Vagina (tissue), 2 donors: ENCODE measurements around the gene LRRC8E. TPM values are rescaled to one million over a fixed set of nuclear protein-coding genes. Genes with fewer than 3 reads are reported as not detected.

Experiments used
- DNase-seq, 2 donors: peaks; one replicate each; pipeline ENCODE4 v3.0.0-alpha.2; 2017; ENCODE audit errors: extremely low spot score in 2 of 2
- H3K27ac ChIP-seq: fragments of 200-600 bp; sonication (generic); one replicate; pipeline ENCODE4 v1.5.1; 2019
- H3K27me3 ChIP-seq: fragments of 200-600 bp; sonication (generic); one replicate; pipeline ENCODE4 v1.5.1; 2019
- H3K36me3 ChIP-seq, 2 donors: fragments of 200-600 bp; sonication (generic); one replicate each; pipeline ENCODE4 v1.5.1; 2017 to 2019
- H3K4me1 ChIP-seq: fragments of 200-600 bp; sonication (generic); one replicate; pipeline ENCODE4 v1.5.1; 2019
- H3K4me3 ChIP-seq, 2 donors: fragments of 200-600 bp; sonication (generic); 1 replicate in 1 of 2; 2 replicates in 1 of 2; pipeline ENCODE4 v1.5.1; 2016 to 2019
- H3K9me3 ChIP-seq: fragments of 200-600 bp; sonication (generic); one replicate; pipeline ENCODE4 v1.5.1; 2019
- POLR2A ChIP-seq, 2 donors: fragments of 450-650 bp; IDR thresholded peaks; one replicate each; pipeline ENCODE4 v1.6.1; 2017; ENCODE audit warnings: antibody characterized with exemption in 2 of 2, mild to moderate bottlenecking in 2 of 2, moderate library complexity in 2 of 2
- POLR2AphosphoS5 ChIP-seq, 2 donors: sonication (generic); formaldehyde crosslinking; IDR thresholded peaks; one replicate each; pipeline ENCODE4 v1.9.0; 2017; ENCODE audit warnings: antibody characterized with exemption in 2 of 2, mild to moderate bottlenecking in 2 of 2, low read depth in 1 of 2; ENCODE audit not compliant: insufficient read depth in 1 of 2
- intact Hi-C: fragments of 100-400 bp; cut with DNase I; formaldehyde crosslinking; loops from one replicate; pipeline ENCODE4 v1.15.1; 2023
- total RNA-seq: library from RNA; depleted of rRNA; stranded (reverse); fragments of >200 nt; gene quantifications from one replicate; pipeline ENCODE4 v1.2.3, GENCODE V29; 2016
- TF ChIP-seq, protein P1 (sequence below), 3 experiments: fragments of 450-650 bp in 2 of 3; fragments of 200-600 bp in 1 of 3; sonication (generic) in 1 of 3; IDR thresholded peaks; one replicate each; pipeline ENCODE4 v1.5.1; 2017 to 2019; ENCODE audit warnings: antibody characterized with exemption in 3 of 3, mild to moderate bottlenecking in 2 of 3, moderate library complexity in 2 of 3

The LRRC8E gene
- total RNA-seq, 1 donor from 2014 or later, result 6.6 TPM

DNA sequence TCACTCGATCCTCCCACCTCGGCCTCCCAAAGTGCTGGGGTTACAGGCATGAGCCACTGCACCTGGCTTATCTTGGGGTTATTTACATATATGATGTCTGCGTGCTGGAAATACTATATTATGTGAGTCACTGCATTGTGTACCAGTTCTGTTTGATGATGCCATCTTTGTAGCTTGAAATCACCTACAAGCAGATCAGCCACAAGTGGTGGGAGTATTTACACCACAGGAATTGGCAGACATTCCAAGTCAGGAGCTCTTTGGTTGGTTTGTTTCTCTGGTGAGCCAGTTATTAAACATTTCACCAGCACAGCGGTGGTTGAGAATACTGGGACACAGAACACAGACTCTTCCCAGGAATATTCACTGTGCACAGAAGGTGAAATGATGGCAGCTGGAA lies 59.6 kb downstream of the LRRC8E start:
- DNase-seq, result no peak
- Histone ChIP-seq H3K4me1 (peaks cover 3% of the 10 kb centered on the region), H3K27me3 (no peaks in the 10 kb centered on the region), H3K27ac (no peak overlapping the region), H3K9me3 (no peaks in the 10 kb centered on the region), H3K36me3 (no peaks in the 10 kb centered on the region), H3K4me3 (no peak overlapping the region)
- TF ChIP-seq POLR2AphosphoS5 (IDR thresholded peaks at IDR 0.05; ENCODE audit: insufficient read depth in 1 of 2, low read depth in 1 of 2) (no peak), POLR2A (IDR thresholded peaks at IDR 0.05) (no peak)
- TF ChIP-seq, protein P1, sequence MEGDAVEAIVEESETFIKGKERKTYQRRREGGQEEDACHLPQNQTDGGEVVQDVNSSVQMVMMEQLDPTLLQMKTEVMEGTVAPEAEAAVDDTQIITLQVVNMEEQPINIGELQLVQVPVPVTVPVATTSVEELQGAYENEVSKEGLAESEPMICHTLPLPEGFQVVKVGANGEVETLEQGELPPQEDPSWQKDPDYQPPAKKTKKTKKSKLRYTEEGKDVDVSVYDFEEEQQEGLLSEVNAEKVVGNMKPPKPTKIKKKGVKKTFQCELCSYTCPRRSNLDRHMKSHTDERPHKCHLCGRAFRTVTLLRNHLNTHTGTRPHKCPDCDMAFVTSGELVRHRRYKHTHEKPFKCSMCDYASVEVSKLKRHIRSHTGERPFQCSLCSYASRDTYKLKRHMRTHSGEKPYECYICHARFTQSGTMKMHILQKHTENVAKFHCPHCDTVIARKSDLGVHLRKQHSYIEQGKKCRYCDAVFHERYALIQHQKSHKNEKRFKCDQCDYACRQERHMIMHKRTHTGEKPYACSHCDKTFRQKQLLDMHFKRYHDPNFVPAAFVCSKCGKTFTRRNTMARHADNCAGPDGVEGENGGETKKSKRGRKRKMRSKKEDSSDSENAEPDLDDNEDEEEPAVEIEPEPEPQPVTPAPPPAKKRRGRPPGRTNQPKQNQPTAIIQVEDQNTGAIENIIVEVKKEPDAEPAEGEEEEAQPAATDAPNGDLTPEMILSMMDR (IDR thresholded peaks at IDR 0.05), result no peak
- intact Hi-C loops, result loop anchor here (10.0 kb wide), 2 partner anchors 57 to 307 kb away; partner anchors contain the start of gene ELAVL1

Other genes with a start within 250 kb of the LRRC8E start
- not detected for gene RETN, start 219.5 kb upstream of the LRRC8E start, total RNA-seq
- not detected for gene MCEMP1, start 211.4 kb upstream of the LRRC8E start, total RNA-seq
- gene TRAPPC5, start 207.7 kb upstream of the LRRC8E start, total RNA-seq, result 87.2 TPM
- not detected for gene FCER2, start 186.4 kb upstream of the LRRC8E start, total RNA-seq
- 0.98 TPM for gene CLEC4G, start 156.4 kb upstream of the LRRC8E start, total RNA-seq
- 8.8 TPM for gene CD209, start 141.0 kb upstream of the LRRC8E start, total RNA-seq
- not detected for gene CLEC4M, start 125.3 kb upstream of the LRRC8E start, total RNA-seq
- 17.2 TPM for gene EVI5L, start 58.3 kb upstream of the LRRC8E start, total RNA-seq
- not detected for gene PRR36, start 14.1 kb upstream of the LRRC8E start, total RNA-seq
- gene MAP2K7, start 15.4 kb downstream of the LRRC8E start, total RNA-seq, result 26.8 TPM
- gene TGFBR3L, start 26.3 kb downstream of the LRRC8E start, total RNA-seq, result 1.5 TPM
- gene SNAPC2, start 31.8 kb downstream of the LRRC8E start, total RNA-seq, result 17.4 TPM
- 14.2 TPM for gene CTXN1, start 37.6 kb downstream of the LRRC8E start, total RNA-seq
- gene TIMM44, start 55.2 kb downstream of the LRRC8E start, total RNA-seq, result 76.1 TPM
- 40.5 TPM for gene ELAVL1, start 117.1 kb downstream of the LRRC8E start, total RNA-seq
- gene CCL25, start 164.2 kb downstream of the LRRC8E start, total RNA-seq, result not detected